Testis (tissue), 3 donors: ENCODE results near the gene S1PR5. TPM values are rescaled to one million over a fixed set of nuclear protein-coding genes. Genes with fewer than 3 reads are reported as not detected.

Experiments used
- DNase-seq: peaks from one replicate; pipeline ENCODE4 v3.0.0-alpha.2; 2019
- H3K27ac ChIP-seq, 2 donors: fragments of 200-600 bp; sonication (generic); one replicate each; pipeline ENCODE4 v1.5.1; 2019
- H3K27me3 ChIP-seq: fragments of 200-600 bp; sonication (generic); one replicate; pipeline ENCODE4 v1.5.1; 2019
- H3K36me3 ChIP-seq: fragments of 200-600 bp; sonication (generic); one replicate; pipeline ENCODE4 v1.5.1; 2017; ENCODE audit warnings: low read depth; ENCODE audit errors: missing control alignments
- H3K4me1 ChIP-seq: fragments of 200-600 bp; sonication (generic); one replicate; pipeline ENCODE4 v1.5.1; 2019
- H3K4me3 ChIP-seq, 2 donors: fragments of 200-600 bp; sonication (generic); one replicate each; pipeline ENCODE4 v1.5.1; 2017 to 2019
- H3K9me3 ChIP-seq: fragments of 200-600 bp; sonication (generic); one replicate; pipeline ENCODE4 v1.5.1; 2017
- CTCF ChIP-seq, 3 experiments: fragments of 450-650 bp in 2 of 3; fragments of 200-600 bp in 1 of 3; sonication (generic) in 1 of 3; IDR thresholded peaks; one replicate each; pipeline ENCODE4 v1.5.1; 2016 to 2019; ENCODE audit warnings: antibody characterized with exemption in 3 of 3, mild to moderate bottlenecking in 2 of 3, moderate library complexity in 1 of 3
- POLR2A ChIP-seq: fragments of 450-650 bp; IDR thresholded peaks from one replicate; pipeline ENCODE4 v1.6.1; 2017; ENCODE audit warnings: antibody characterized with exemption, mild to moderate bottlenecking, moderate library complexity
- WGBS, 2 donors: methylation state at CpG; one replicate each; pipeline ENCODE4 v1.1.5; 2018; 5-methylcytosine and 5-hydroxymethylcytosine counted together
- intact Hi-C: fragments of 100-400 bp; cut with DNase I; formaldehyde crosslinking; loops from one replicate; pipeline ENCODE4 v1.15.1; 2023; ENCODE audit warnings: low total_unique reads
- polyA plus RNA-seq: library from polyadenylated mRNA; stranded (reverse); fragments of 350-450 nt; fragmentation: Illumina TruSeq; extraction: RNeasy Lipid Tissue Mini Kit (QIAGEN cat#74804); gene quantifications from one replicate; pipeline ENCODE4 v1.2.3, GENCODE V29; 2014; ENCODE audit warnings: low read depth, low replicate concordance; ENCODE audit not compliant: insufficient read depth
- total RNA-seq, 2 donors: library from RNA; depleted of rRNA; stranded (reverse); fragments of >200 nt; gene quantifications; one replicate each; pipeline ENCODE4 v1.2.3, GENCODE V29; 2016

Gene S1PR5
- total and polyA plus RNA-seq, 3 donors from 2014 or later: 0.12 to 0.61 (median 0.31) TPM

DNA sequence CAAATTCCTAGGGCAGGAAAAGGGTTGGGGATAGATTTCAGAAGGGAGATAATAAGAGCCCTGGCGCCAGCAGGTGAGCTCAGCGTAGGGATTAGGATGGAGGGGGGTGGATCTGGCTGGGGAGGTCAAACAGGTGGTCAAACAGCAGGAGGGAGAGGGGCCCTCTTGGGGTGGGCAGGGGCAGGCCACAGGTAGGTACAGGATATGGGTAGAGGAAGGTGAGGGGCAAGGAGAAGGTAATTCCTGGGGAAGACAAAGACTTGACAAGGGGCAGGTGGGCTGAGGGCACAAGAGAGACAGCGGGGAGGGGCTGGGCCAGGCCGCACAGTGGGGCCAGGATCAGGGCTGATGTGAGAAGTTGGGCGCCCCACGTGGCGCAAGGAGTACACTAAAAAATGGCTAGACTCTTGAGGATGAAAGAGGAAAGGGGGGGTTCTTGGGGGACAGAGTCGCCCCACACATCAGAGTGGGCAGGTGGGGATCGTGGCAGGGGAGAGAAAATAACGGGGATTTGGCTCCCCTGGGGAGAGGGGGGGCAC lies 47.9 kb upstream of the S1PR5 start:
- Histone ChIP-seq H3K27ac (peak overlapping the region; percentile 85 to 90), H3K4me3 (peak overlapping the region; percentile 83 to 90), H3K4me1 (peaks cover 22% of the 10 kb centered on the region), H3K36me3 (no peaks in the 10 kb centered on the region), H3K27me3 (no peaks in the 10 kb centered on the region), H3K9me3 (no peaks in the 10 kb centered on the region)
- TF ChIP-seq POLR2A: no peak
- TF ChIP-seq CTCF (IDR thresholded peaks at IDR 0.05): peak in 1 of 3 experiments; percentile 4
- DNase-seq: no peak
- 13 to 15% methylated on average over 10 of the region's 10 CpGs for WGBS, 2 donors
- intact Hi-C loops: no loop called here

- TF ChIP-seq CTCF (IDR thresholded peaks at IDR 0.05) (no peak), POLR2A (no peak)
- H3K9me3 ChIP-seq: no peaks in the 10 kb centered on the region
- H3K4me1 ChIP-seq: peaks cover 16% of the 10 kb centered on the region
- H3K27me3 ChIP-seq: no peaks in the 10 kb centered on the region
- no peak overlapping the region for H3K27ac ChIP-seq
- intact Hi-C loops: no loop called here
- DNase-seq: no peak
- H3K36me3 ChIP-seq: no peaks in the 10 kb centered on the region
- WGBS, 2 donors: 92 to 93% methylated on average over 5 of the region's 5 CpGs
- H3K4me3 ChIP-seq: no peak overlapping the region
These were observed 45.4 kb upstream of the S1PR5 start for GRCh38 chr19:10562609-10563008.

GRCh38 chr19:10560154-10560553 lies 42.9 kb upstream of the S1PR5 start:
- H3K27ac ChIP-seq: no peak overlapping the region
- TF ChIP-seq POLR2A: no peak
- no peak for TF ChIP-seq CTCF (IDR thresholded peaks at IDR 0.05)
- DNase-seq: no peak
- H3K4me1 ChIP-seq: peaks cover 7% of the 10 kb centered on the region
- no peaks in the 10 kb centered on the region for H3K36me3 ChIP-seq
- 88 to 96% methylated on average over 7 of the region's 7 CpGs for WGBS, 2 donors
- H3K9me3 ChIP-seq: no peaks in the 10 kb centered on the region
- no peak overlapping the region for H3K4me3 ChIP-seq
- H3K27me3 ChIP-seq: no peaks in the 10 kb centered on the region
- intact Hi-C loops: no loop called here

DNA sequence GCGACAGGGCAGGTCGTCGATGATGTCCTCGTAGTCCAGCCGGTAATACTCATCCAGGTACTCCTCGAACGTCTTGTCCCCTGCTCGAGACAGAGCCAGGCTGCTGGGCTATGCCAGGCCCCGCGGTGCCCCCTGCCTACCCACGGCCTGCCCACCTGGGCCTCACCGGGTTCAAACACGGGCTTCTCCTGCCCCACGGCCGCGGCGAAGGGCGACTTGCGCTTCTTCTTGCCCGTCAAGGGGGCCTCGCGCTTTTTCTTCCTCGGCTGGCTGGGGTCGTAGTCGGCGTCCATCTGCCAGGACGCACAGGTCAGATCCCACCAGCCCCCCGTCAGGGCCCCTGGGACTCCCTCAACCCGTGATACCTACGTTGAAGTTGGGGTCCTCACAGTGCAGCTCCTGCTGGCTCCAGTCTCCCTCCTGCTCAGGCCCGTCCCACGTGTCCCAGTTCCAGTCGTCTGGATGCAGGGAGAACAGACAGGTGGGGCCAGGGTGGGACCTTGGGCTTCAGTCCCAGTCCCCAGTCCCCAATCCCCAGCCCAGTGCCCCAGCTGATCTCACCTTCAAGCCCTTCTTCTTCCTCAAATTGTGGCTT lies 40.5 kb upstream of the S1PR5 start:
- Histone ChIP-seq H3K4me3 (no peak overlapping the region), H3K27me3 (no peaks in the 10 kb centered on the region), H3K9me3 (no peaks in the 10 kb centered on the region), H3K36me3 (no peaks in the 10 kb centered on the region), H3K4me1 (no peaks in the 10 kb centered on the region), H3K27ac (no peak overlapping the region)
- TF ChIP-seq CTCF (IDR thresholded peaks at IDR 0.05) (no peak), POLR2A (no peak)
- intact Hi-C loops: no loop called here
- no peak for DNase-seq
- 93% methylated on average over 32 to 33 of the region's 33 CpGs for WGBS, 2 donors

DNA sequence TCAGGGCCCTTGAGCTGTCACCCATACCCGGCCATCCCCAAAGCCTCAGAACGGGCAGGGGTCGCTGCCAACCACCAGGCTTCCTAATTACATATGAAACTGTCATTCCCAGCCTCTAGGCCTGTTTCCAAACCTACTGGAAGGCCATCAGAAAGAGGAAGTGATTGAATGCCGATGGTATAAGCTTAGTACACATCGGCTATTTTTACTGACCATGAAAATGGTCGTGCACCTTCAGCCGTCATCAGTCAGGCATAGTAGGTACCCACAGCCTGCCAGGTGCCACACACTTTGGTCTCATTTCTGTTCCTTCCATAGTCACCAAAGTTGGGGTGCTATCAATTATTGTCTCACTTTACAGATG lies 38.3 kb upstream of the S1PR5 start:
- DNase-seq: no peak
- 81 to 83% methylated on average over 7 of the region's 7 CpGs for WGBS, 2 donors
- H3K27me3 ChIP-seq: no peaks in the 10 kb centered on the region
- H3K36me3 ChIP-seq: no peaks in the 10 kb centered on the region
- no peak overlapping the region for H3K4me3 ChIP-seq
- H3K27ac ChIP-seq: no peak overlapping the region
- TF ChIP-seq CTCF (IDR thresholded peaks at IDR 0.05) (no peak), POLR2A (no peak)
- H3K4me1 ChIP-seq: no peaks in the 10 kb centered on the region
- H3K9me3 ChIP-seq: no peaks in the 10 kb centered on the region
- intact Hi-C loops: no loop called here
